Measurements from ENCODE around the gene MAP2K5. TPM values are rescaled to one million over a fixed set of nuclear protein-coding genes. Genes with fewer than 3 reads are reported as not detected.

MAP2K5 gene
- total and polyA plus RNA-seq, 10 of the 15 experiments (the other 5 are each of a cell fraction or from before 2014, with no cell fraction given) = 1.3 to 19.4 (median 9.6) TPM

DNA sequence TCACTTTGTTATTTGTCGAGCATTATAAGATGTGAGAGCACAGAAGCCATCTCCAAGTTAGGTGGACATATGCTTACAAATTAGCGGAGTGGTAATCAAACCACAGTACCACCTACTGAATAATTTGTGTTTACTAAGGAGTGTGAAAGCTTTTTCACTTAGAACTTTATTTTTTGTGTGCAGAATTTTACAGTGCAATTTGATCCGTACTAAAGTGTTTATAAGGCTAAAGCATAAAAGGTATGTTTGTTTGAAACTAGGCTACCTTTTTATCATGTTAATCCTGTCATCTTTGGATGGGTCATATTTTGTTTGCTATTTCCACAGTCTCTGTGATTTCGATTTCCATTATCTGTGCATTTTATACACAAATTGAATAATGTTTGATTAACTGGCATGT, 37.5 kb downstream of the MAP2K5 start:
- RAD21 ChIA-PET (ENCODE audit: unreplicated experiment) = interaction anchor here (1.1 kb wide), 1 partner anchor 9 kb away, joined by 3 read pairs; no protein-coding TSS in a partner anchor
- SMC1A ChIA-PET (ENCODE audit: uncharacterized antibody, unreplicated experiment) = interaction anchor here (1.0 to 1.3 kb wide), 3 partner anchors 9 to 42 kb away, joined by 4 read pairs; no protein-coding TSS in a partner anchor
- H3K79me2 ChIP-seq (ENCODE audit: control insufficient read depth, insufficient read depth, low read length) = no peaks in the 10 kb centered on the region
- H3K27me3 ChIP-seq (replicated peaks in 1 of 2; ENCODE audit: control insufficient read depth in 2 of 2, insufficient read depth in 2 of 2, low read length in 1 of 2) = no peaks in the 10 kb centered on the region
- H3K4me3 ChIP-seq = no peak overlapping the region
- H3K9me3 ChIP-seq (replicated peaks; ENCODE audit: control insufficient read depth, insufficient read depth, low read length) = no peaks in the 10 kb centered on the region
- TF ChIP-seq ZNF384 (IDR thresholded peaks at IDR 0.05; ENCODE audit: borderline replicate concordance, low read depth, low read length) (no peak), CHD1 (IDR thresholded peaks at IDR 0.05; ENCODE audit: low read depth, low read length) (no peak), ETV6 (conservative IDR thresholded peaks at IDR 0.05 in 1 of 2, IDR thresholded peaks at IDR 0.05 in 1 of 2; ENCODE audit: borderline replicate concordance in 1 of 2, low read depth in 1 of 2) (no peak), KAT2A (conservative IDR thresholded peaks at IDR 0.05; ENCODE audit: control insufficient read depth, low read depth, low read length) (no peak), CBX5 (IDR thresholded peaks at IDR 0.05; ENCODE audit: low read depth) (no peak), NRF1 (conservative IDR thresholded peaks at IDR 0.05; ENCODE audit: low read depth, low read length) (no peak), SIN3A (IDR thresholded peaks at IDR 0.05; ENCODE audit: low read depth, low read length) (no peak), ZBED1 (IDR thresholded peaks at IDR 0.05; ENCODE audit: borderline replicate concordance) (no peak), CEBPB (IDR thresholded peaks at IDR 0.05; ENCODE audit: borderline replicate concordance in 1 of 2, low read depth in 2 of 2, low read length in 2 of 2) (no peak), STAT1 (conservative IDR thresholded peaks at IDR 0.05) (no peak), TCF3 (IDR thresholded peaks at IDR 0.05; ENCODE audit: borderline replicate concordance, insufficient read depth, low read depth, low read length) (no peak)
- TF ChIP-seq, protein P1, sequence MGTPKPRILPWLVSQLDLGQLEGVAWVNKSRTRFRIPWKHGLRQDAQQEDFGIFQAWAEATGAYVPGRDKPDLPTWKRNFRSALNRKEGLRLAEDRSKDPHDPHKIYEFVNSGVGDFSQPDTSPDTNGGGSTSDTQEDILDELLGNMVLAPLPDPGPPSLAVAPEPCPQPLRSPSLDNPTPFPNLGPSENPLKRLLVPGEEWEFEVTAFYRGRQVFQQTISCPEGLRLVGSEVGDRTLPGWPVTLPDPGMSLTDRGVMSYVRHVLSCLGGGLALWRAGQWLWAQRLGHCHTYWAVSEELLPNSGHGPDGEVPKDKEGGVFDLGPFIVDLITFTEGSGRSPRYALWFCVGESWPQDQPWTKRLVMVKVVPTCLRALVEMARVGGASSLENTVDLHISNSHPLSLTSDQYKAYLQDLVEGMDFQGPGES (IDR thresholded peaks at IDR 0.05) = no peak
- TF ChIP-seq, protein P2, sequence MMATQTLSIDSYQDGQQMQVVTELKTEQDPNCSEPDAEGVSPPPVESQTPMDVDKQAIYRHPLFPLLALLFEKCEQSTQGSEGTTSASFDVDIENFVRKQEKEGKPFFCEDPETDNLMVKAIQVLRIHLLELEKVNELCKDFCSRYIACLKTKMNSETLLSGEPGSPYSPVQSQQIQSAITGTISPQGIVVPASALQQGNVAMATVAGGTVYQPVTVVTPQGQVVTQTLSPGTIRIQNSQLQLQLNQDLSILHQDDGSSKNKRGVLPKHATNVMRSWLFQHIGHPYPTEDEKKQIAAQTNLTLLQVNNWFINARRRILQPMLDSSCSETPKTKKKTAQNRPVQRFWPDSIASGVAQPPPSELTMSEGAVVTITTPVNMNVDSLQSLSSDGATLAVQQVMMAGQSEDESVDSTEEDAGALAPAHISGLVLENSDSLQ (IDR thresholded peaks at IDR 0.05) = no peak
- TF ChIP-seq, protein P3, sequence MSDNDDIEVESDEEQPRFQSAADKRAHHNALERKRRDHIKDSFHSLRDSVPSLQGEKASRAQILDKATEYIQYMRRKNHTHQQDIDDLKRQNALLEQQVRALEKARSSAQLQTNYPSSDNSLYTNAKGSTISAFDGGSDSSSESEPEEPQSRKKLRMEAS (IDR thresholded peaks at IDR 0.05; ENCODE audit: low read depth, low read length) = no peak
- TF ChIP-seq, protein P4, sequence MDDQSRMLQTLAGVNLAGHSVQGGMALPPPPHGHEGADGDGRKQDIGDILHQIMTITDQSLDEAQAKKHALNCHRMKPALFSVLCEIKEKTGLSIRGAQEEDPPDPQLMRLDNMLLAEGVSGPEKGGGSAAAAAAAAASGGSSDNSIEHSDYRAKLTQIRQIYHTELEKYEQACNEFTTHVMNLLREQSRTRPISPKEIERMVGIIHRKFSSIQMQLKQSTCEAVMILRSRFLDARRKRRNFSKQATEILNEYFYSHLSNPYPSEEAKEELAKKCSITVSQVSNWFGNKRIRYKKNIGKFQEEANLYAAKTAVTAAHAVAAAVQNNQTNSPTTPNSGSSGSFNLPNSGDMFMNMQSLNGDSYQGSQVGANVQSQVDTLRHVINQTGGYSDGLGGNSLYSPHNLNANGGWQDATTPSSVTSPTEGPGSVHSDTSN (IDR thresholded peaks at IDR 0.05; ENCODE audit: insufficient replicate concordance, low read depth, low read length) = no peak
- TF ChIP-seq, protein P5, sequence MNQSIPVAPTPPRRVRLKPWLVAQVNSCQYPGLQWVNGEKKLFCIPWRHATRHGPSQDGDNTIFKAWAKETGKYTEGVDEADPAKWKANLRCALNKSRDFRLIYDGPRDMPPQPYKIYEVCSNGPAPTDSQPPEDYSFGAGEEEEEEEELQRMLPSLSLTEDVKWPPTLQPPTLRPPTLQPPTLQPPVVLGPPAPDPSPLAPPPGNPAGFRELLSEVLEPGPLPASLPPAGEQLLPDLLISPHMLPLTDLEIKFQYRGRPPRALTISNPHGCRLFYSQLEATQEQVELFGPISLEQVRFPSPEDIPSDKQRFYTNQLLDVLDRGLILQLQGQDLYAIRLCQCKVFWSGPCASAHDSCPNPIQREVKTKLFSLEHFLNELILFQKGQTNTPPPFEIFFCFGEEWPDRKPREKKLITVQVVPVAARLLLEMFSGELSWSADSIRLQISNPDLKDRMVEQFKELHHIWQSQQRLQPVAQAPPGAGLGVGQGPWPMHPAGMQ (IDR thresholded peaks at IDR 0.05; ENCODE audit: borderline replicate concordance) = no peak
- no peaks in the 10 kb centered on the region for H3K4me1 ChIP-seq (ENCODE audit: control insufficient read depth, insufficient read depth, low read length)
- H3K9ac ChIP-seq (ENCODE audit: control insufficient read depth, insufficient read depth, low read length) = no peak overlapping the region
- BruUV-seq (replicated peaks) = no TSS peak
- 96% methylated on average over 4 of the region's 4 CpGs for WGBS (ENCODE audit: insufficient coverage, insufficient replicate concordance, low lambda C conversion rate, missing lambda C conversion rate)
- no peaks in the 10 kb centered on the region for H3K36me3 ChIP-seq (ENCODE audit: control insufficient read depth in 2 of 2, insufficient read depth in 2 of 2, low read length in 1 of 2)
- no peaks in the 10 kb centered on the region for H4K20me1 ChIP-seq (ENCODE audit: control insufficient read depth, insufficient read depth)
- H3K27ac ChIP-seq (ENCODE audit: control insufficient read depth, insufficient read depth) = no peak overlapping the region
- POLR2A ChIA-PET = interaction anchor here (0.6 kb wide), 1 partner anchor 13 kb away, joined by 5 read pairs; no protein-coding TSS in a partner anchor
- intact Hi-C loops (cut with micrococcal nuclease; ENCODE audit: unreplicated experiment) = no loop called here
- FAIRE-seq (no peak), DNase-seq (ENCODE audit: low read depth, low spot score) (no peak), ATAC-seq (no peak)
- H3K4me2 ChIP-seq (ENCODE audit: control insufficient read depth, insufficient read depth) = no peak overlapping the region
- CTCF ChIA-PET = interaction anchor here (0.9 to 1.3 kb wide), 2 partner anchors 14 to 65 kb away, joined by 3 read pairs; no protein-coding TSS in a partner anchor
- in situ Hi-C loops (cut with MboI) = no loop called here
- no peak overlapping the region for H2AFZ ChIP-seq (ENCODE audit: control insufficient read depth, low read depth, low read length)

Data from GM12878 (cell line).